Brain microvascular endothelial cell (primary cell): ENCODE data around the gene PATE2.

Source experiments
- DNase-seq: peaks from one replicate; pipeline ENCODE4 v3.0.0-alpha.2; 2020
- H3K27ac ChIP-seq: fragments of 250-450 bp; sonication (Bioruptor Pico); 2 replicates; pipeline ENCODE4 v1.5.1; 2020; ENCODE audit warnings: mild to moderate bottlenecking, moderate library complexity
- H3K27me3 ChIP-seq: fragments of 250-450 bp; sonication (Bioruptor Pico); replicated peaks from 2 replicates; pipeline ENCODE4 v1.5.1; 2020; ENCODE audit warnings: mild to moderate bottlenecking
- H3K36me3 ChIP-seq: fragments of 250-450 bp; sonication (Bioruptor Pico); replicated peaks from 2 replicates; pipeline ENCODE4 v1.5.1; 2020; ENCODE audit warnings: mild to moderate bottlenecking
- H3K4me3 ChIP-seq: 2 replicates; pipeline ENCODE4 v1.5.1; 2011; ENCODE audit warnings: low read depth, mild to moderate bottlenecking, control low read depth, low read length, moderate library complexity
- CTCF ChIP-seq: IDR thresholded peaks from 2 replicates; pipeline ENCODE4 v1.5.1; 2011; ENCODE audit warnings: low read depth, mild to moderate bottlenecking, moderate library complexity, low read length, control low read depth, inconsistent platforms; ENCODE audit errors: missing control alignments
- in situ Hi-C: cut with HindIII; loops from 2 replicates; pipeline ENCODE4 v1.10.0; 2017; ENCODE audit warnings: low sequenced_read_pairs, low pct_ligation_motif_present

Gene PATE2

GRCh38 chr11:125778728-125779127 is at the start of gene PATE2:
Gene PATE2, minus strand, starts transcription at chr11:125778828. Its CDS starts 55 bp downstream, at chr11:125778773.
- TF ChIP-seq CTCF: no peak
- Histone ChIP-seq H3K4me3 (no peak within 1 kb of the TSS), H3K27me3 (no peaks in the 10 kb centered on the region), H3K27ac (no peak within 1 kb of the TSS), H3K36me3 (no peaks in the 10 kb centered on the region)
- no peak for DNase-seq
- in situ Hi-C loops: no loop called here

- no peak for TF ChIP-seq CTCF
These were observed 29.3 kb upstream of the PATE2 start for GRCh38 chr11:125807909-125808308.

GRCh38 chr11:125802387-125802786 is 23.8 kb upstream of the PATE2 start:
- no peaks in the 10 kb centered on the region for H3K27me3 ChIP-seq
- no peak overlapping the region for H3K4me3 ChIP-seq
- TF ChIP-seq CTCF: no peak
- in situ Hi-C loops: no loop called here
- no peaks in the 10 kb centered on the region for H3K36me3 ChIP-seq
- DNase-seq: no peak
- H3K27ac ChIP-seq: no peak overlapping the region

More at GRCh38 chr11:125807909-125808308, 29.3 kb upstream of the PATE2 start:
- H3K4me3 ChIP-seq: no peak overlapping the region
- H3K36me3 ChIP-seq: no peaks in the 10 kb centered on the region
- in situ Hi-C loops: no loop called here
- no peaks in the 10 kb centered on the region for H3K27me3 ChIP-seq
- peak; percentile 3 for DNase-seq
- no peak overlapping the region for H3K27ac ChIP-seq

- no peaks in the 10 kb centered on the region for H3K36me3 ChIP-seq
These were observed 21.2 kb upstream of the PATE2 start for GRCh38 chr11:125799808-125800207.

GRCh38 chr11:125797641-125798040 is 19.0 kb upstream of the PATE2 start:
- Histone ChIP-seq H3K36me3 (no peaks in the 10 kb centered on the region), H3K27ac (no peak overlapping the region), H3K4me3 (no peak overlapping the region), H3K27me3 (no peaks in the 10 kb centered on the region)
- in situ Hi-C loops: no loop called here
- no peak for DNase-seq
- no peak for TF ChIP-seq CTCF

More at GRCh38 chr11:125799808-125800207, 21.2 kb upstream of the PATE2 start:
- H3K4me3 ChIP-seq: no peak overlapping the region
- TF ChIP-seq CTCF: no peak
- in situ Hi-C loops: no loop called here
- DNase-seq: no peak
- no peaks in the 10 kb centered on the region for H3K27me3 ChIP-seq
- no peak overlapping the region for H3K27ac ChIP-seq

- no peak for DNase-seq
- Histone ChIP-seq H3K27me3 (no peaks in the 10 kb centered on the region), H3K4me3 (no peak overlapping the region), H3K36me3 (no peaks in the 10 kb centered on the region), H3K27ac (no peak overlapping the region)
- TF ChIP-seq CTCF: no peak
- in situ Hi-C loops: no loop called here
These were observed 12.2 kb upstream of the PATE2 start for GRCh38 chr11:125790825-125791224.
